Fibroblast of lung (primary cell): Measurements from ENCODE around the gene POLR2F. TPM values are rescaled to one million over a fixed set of nuclear protein-coding genes. Genes with fewer than 3 reads are reported as not detected.
A peak's percentile ranks its signal among the peaks of the same experiment; 100 is the strongest.

ENCODE experiments used
- DNase-seq, 2 donors: peaks; one replicate each; pipeline versions ENCODE4 v3.0.0 to v3.0.0-alpha.2; 2010; ENCODE audit warnings: low read depth in 2 of 2
- H2AFZ ChIP-seq: 2 replicates; pipeline ENCODE4 v1.5.1; 2012; ENCODE audit warnings: low read length, control low read depth, inconsistent platforms
- H3K27ac ChIP-seq: 2 replicates; pipeline ENCODE4 v1.5.1; 2011; ENCODE audit warnings: low read length, control low read depth; ENCODE audit not compliant: insufficient read depth
- H3K27me3 ChIP-seq: 2 replicates; pipeline ENCODE4 v1.5.1; 2011; ENCODE audit warnings: mild to moderate bottlenecking, low read length; ENCODE audit not compliant: control insufficient read depth, insufficient read depth
- H3K36me3 ChIP-seq: 2 replicates; pipeline ENCODE4 v1.5.1; 2011; ENCODE audit warnings: low read length; ENCODE audit not compliant: control insufficient read depth, insufficient read depth
- H3K4me1 ChIP-seq: 2 replicates; pipeline ENCODE4 v1.5.1; 2011; ENCODE audit warnings: low read length; ENCODE audit not compliant: control insufficient read depth, insufficient read depth; ENCODE audit errors: extremely low read depth
- H3K4me2 ChIP-seq: 2 replicates; pipeline ENCODE4 v1.5.1; 2011; ENCODE audit warnings: low read length, control low read depth; ENCODE audit not compliant: insufficient read depth; ENCODE audit errors: extremely low read depth
- H3K4me3 ChIP-seq, 4 experiments: fragments of 200-600 bp in 1 of 4; sonication (generic) in 1 of 4; replicated peaks in 1 of 4; 2 replicates each; pipeline ENCODE4 v1.5.1; 2011 to 2016; ENCODE audit warnings: low read length in 4 of 4, low read depth in 3 of 4, mild to moderate bottlenecking in 3 of 4, control low read depth in 2 of 4, inconsistent platforms in 1 of 4, mixed read lengths in 1 of 4; ENCODE audit not compliant: insufficient read depth in 1 of 4; ENCODE audit errors: control extremely low read depth in 1 of 4
- H3K79me2 ChIP-seq: 2 replicates; pipeline ENCODE4 v1.5.1; 2012; ENCODE audit warnings: mild to moderate bottlenecking, low read length, inconsistent platforms; ENCODE audit not compliant: control insufficient read depth, insufficient read depth
- H3K9ac ChIP-seq: 2 replicates; pipeline ENCODE4 v1.5.1; 2011; ENCODE audit warnings: mild to moderate bottlenecking, low read length, control low read depth; ENCODE audit not compliant: insufficient read depth
- H3K9me3 ChIP-seq: 2 replicates; pipeline ENCODE4 v1.5.1; 2012; ENCODE audit warnings: low read depth, low read length; ENCODE audit not compliant: control insufficient read depth, insufficient read depth
- H4K20me1 ChIP-seq: 2 replicates; pipeline ENCODE4 v1.5.1; 2011; ENCODE audit warnings: low read length; ENCODE audit not compliant: control insufficient read depth, insufficient read depth; ENCODE audit errors: extremely low read depth
- EZH2 ChIP-seq: IDR thresholded peaks from 2 replicates; pipeline ENCODE4 v1.5.1; 2012; ENCODE audit warnings: low read length, control low read depth, mild to moderate bottlenecking; ENCODE audit errors: missing control alignments
- polyA plus RNA-seq, 2 donors: library from polyadenylated mRNA; depleted of rRNA in 1 of 2; stranded (reverse) in 1 of 2; unstranded in 1 of 2; fragments of >200 nt; gene quantifications; 2 replicates each; pipeline ENCODE4 v1.2.1, GENCODE V29; 2011 to 2012; ENCODE audit warnings: missing spikeins in 1 of 2
- total RNA-seq: library from RNA; depleted of rRNA; stranded (reverse); fragments of >200 nt; gene quantifications from 2 replicates; pipeline ENCODE4 v1.2.1, GENCODE V29; 2014
- TF ChIP-seq, protein P1 (sequence below), 2 donors: IDR thresholded peaks in 1 of 2; conservative IDR thresholded peaks in 1 of 2; 1 replicate in 1 of 2; 2 replicates in 1 of 2; pipeline ENCODE4 v1.5.1; 2011 to 2012; ENCODE audit warnings: low read length in 2 of 2, control low read depth in 1 of 2, inconsistent platforms in 1 of 2, low read depth in 1 of 2, mild to moderate bottlenecking in 1 of 2

Gene POLR2F
- total and polyA plus RNA-seq, 2 donors (not counting 1 experiment from before 2014, with no cell fraction given) = 31.9 to 82.0 TPM

DNA sequence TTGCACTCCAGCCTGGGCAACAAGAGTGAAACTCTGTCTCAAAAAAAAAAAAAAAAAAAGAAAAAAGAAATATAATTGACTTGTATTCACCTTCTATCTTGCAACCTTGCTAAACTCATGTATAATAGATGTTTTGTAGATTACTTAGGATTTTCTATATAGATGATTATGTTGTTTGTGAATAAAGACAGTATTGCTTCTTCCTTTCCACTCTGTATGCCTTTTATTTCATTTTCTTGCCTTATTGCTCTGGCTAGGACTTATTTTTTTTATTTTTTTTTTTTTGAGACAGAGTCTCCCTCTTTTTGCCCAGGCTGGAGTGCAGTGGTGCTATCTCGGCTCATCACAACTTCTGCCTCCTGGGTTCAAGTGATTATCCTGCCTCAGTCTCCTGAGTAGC is 60.6 kb downstream of the POLR2F start:
- Histone ChIP-seq H4K20me1 (no peaks in the 10 kb centered on the region), H3K27ac (no peak overlapping the region), H3K4me3 (no peak overlapping the region), H3K27me3 (no peaks in the 10 kb centered on the region), H3K9me3 (no peaks in the 10 kb centered on the region), H3K36me3 (no peaks in the 10 kb centered on the region), H3K4me2 (no peak overlapping the region), H3K9ac (no peak overlapping the region), H3K79me2 (no peaks in the 10 kb centered on the region), H3K4me1 (peaks cover 4% of the 10 kb centered on the region), H2AFZ (no peak overlapping the region)
- TF ChIP-seq, protein P1, sequence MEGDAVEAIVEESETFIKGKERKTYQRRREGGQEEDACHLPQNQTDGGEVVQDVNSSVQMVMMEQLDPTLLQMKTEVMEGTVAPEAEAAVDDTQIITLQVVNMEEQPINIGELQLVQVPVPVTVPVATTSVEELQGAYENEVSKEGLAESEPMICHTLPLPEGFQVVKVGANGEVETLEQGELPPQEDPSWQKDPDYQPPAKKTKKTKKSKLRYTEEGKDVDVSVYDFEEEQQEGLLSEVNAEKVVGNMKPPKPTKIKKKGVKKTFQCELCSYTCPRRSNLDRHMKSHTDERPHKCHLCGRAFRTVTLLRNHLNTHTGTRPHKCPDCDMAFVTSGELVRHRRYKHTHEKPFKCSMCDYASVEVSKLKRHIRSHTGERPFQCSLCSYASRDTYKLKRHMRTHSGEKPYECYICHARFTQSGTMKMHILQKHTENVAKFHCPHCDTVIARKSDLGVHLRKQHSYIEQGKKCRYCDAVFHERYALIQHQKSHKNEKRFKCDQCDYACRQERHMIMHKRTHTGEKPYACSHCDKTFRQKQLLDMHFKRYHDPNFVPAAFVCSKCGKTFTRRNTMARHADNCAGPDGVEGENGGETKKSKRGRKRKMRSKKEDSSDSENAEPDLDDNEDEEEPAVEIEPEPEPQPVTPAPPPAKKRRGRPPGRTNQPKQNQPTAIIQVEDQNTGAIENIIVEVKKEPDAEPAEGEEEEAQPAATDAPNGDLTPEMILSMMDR (conservative IDR thresholded peaks at IDR 0.05 in 1 of 2, IDR thresholded peaks at IDR 0.05 in 1 of 2; ENCODE audit: low read depth in 1 of 2, low read length in 2 of 2) = no peak
- TF ChIP-seq EZH2 = no peak
- no peak for DNase-seq

DNA sequence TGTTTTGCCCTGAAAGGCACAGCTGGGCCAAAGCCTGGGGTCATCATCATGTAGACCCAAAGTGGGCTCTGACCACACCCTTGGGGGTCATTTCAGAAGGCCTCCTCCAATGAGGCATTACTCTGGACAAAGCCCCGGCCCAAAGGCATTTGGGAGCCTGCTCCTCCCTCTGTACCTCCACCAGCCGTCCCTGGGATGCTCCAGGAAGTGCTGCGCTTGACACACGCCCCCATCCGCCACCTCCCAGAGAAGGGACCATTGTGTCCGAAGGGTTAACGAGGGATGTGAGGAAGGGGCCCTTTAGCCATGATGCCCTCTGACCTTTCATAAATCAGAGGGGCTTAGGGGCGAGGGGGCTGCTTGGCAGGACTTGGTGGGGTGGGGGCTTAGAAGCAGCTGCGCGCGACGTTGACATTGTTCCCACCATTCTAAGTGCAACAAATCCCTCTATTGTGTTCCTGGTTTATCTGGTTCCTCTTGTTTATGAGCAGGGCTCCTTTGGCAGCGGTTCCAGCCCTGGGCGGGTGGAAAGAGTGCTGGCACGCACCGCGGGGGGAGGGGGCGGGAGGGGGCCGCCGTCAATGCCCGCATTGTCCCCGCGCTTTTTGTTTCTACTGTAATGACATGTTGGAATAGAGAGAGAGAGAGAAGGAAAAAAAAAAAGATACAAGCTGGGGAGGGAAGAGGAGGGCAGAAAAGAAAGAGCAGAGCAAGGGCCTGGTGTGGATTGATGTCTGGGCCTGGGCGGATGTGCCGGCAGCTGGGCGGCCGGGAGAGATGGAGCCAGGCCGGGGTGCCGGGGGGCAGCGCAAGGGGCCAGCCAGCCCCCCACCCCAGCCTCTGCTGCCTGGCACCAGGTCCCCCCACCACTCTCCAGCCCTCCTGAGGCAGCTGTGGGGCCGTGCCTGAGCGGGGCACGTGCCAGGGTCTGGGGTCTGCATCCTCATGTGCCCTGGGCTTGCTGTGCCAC is 63.0 kb downstream of the POLR2F start:
- Histone ChIP-seq H3K4me2 (peak overlapping the region; percentile 5), H3K27ac (no peak overlapping the region), H3K36me3 (no peaks in the 10 kb centered on the region), H2AFZ (peak overlapping the region; percentile 55), H3K9ac (no peak overlapping the region), H4K20me1 (no peaks in the 10 kb centered on the region), H3K79me2 (no peaks in the 10 kb centered on the region), H3K4me1 (peaks cover 4% of the 10 kb centered on the region), H3K4me3 (no peak overlapping the region), H3K9me3 (no peaks in the 10 kb centered on the region), H3K27me3 (no peaks in the 10 kb centered on the region)
- TF ChIP-seq, protein P1 (conservative IDR thresholded peaks at IDR 0.05 in 1 of 2, IDR thresholded peaks at IDR 0.05 in 1 of 2; ENCODE audit: low read depth in 1 of 2, low read length in 2 of 2) = no peak
- no peak for TF ChIP-seq EZH2
- peak; percentile 35 to 63 for DNase-seq

DNA sequence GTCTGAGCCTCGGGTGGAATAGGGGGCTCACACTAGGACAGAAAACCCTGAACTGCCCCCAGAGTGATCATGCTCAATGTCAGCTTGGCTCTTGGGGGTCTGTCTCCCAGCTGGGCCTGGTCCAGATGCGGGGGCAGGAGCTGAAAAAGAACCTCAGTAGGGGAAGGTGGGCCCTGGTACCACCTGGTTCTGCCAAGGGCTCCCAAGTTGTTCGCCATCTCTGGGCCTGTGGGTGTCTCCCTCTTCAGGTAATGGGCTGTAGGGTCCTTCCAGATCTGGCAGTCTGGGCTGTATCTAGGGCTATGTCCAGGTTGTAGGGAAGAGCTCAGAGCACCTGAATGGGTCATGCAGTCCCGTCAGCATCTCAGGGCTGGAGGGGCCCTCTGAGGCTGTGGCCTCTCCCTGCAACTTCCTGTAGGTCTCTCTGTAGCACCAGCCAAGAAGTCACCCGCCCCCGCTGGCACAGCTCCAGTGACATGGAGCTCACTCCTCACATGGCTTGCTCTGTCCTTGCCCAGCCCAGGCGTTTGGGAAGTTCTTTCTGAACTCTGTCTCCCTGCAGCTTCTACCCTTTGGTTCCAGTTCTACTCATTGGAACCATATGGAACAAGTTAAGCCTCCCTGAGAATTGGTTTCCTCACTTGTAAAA is 63.9 kb downstream of the POLR2F start:
- H3K4me2 ChIP-seq = no peak overlapping the region
- H3K79me2 ChIP-seq = no peaks in the 10 kb centered on the region
- no peak overlapping the region for H3K27ac ChIP-seq
- H3K36me3 ChIP-seq = no peaks in the 10 kb centered on the region
- no peaks in the 10 kb centered on the region for H3K27me3 ChIP-seq
- no peak overlapping the region for H3K4me3 ChIP-seq
- H3K9ac ChIP-seq = no peak overlapping the region
- no peaks in the 10 kb centered on the region for H4K20me1 ChIP-seq
- peak; percentile 54 for DNase-seq
- H3K9me3 ChIP-seq = no peaks in the 10 kb centered on the region
- peaks cover 4% of the 10 kb centered on the region for H3K4me1 ChIP-seq
- no peak overlapping the region for H2AFZ ChIP-seq
- TF ChIP-seq, protein P1 (conservative IDR thresholded peaks at IDR 0.05 in 1 of 2, IDR thresholded peaks at IDR 0.05 in 1 of 2; ENCODE audit: low read depth in 1 of 2, low read length in 2 of 2) = no peak
- TF ChIP-seq EZH2 = no peak
